HG03045 (cell line): ENCODE measurements around the gene ELOB.

Source experiments
- ATAC-seq: cut with Tn5 transposase; IDR thresholded peaks from one replicate; pipeline ENCODE4 v1.9.1; 2021; ENCODE audit warnings: mild to moderate bottlenecking, moderate library complexity; ENCODE audit not compliant: unreplicated experiment

Gene ELOB

DNA sequence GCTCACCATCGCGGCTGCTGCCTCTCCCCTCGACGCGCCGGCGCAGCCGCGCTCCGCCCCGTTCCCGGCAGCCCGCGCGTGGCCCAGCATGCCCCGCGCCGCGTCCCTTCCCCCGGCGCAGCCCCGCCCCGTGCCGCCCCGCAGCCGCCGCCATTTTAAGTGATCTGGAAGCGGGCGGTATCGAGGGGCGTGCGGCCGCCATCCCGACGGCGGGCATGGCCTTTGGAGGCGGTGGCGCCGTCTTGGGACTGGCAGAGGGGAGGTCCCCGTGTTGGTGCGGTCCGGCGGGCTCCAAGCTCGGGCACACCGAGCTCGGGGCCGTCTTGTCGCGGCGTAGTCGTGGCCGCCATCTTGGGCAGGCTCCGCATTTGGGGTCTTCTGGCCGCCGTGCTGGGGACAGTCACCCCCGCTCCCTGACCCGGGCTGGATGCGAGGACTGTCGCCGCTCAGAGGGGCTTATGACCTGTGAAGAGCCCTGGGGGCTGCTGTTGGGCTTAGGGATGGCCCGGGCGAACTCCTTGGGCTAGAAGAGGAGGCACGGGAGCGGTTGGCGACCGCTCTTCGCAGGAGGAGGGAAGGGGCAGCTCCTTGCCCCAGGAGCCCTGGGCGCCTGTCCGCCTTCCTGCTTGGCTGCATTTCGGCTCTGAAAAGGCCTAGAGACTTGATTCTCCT lies at the start of gene ELOB:
TSS of gene ELOB (minus strand) at position 50 of the 672 bp plus-strand sequence. CDS start at position 9, 41 bp downstream.
- ATAC-seq, result peak; percentile 71

DNA sequence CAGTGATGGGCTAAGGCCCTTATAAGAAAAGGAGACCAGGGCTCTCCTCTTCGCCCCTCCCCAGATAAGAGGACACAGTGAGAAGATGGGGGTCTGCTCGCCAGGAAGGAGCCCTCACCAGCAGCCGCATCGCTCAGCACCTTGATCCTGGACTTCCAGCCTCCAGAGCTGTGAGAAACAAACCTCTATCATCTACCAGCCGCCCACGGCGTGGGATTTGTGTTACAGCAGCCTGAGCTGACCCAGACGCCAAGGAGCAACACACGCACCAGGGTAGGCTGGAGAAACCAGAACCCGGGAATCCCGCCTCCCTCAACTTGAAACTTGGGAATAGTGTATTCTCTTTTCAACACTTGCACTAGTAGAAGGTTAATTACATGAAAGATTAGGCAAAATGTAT lies 48.8 kb upstream of the ELOB start:
- no peak for ATAC-seq

DNA sequence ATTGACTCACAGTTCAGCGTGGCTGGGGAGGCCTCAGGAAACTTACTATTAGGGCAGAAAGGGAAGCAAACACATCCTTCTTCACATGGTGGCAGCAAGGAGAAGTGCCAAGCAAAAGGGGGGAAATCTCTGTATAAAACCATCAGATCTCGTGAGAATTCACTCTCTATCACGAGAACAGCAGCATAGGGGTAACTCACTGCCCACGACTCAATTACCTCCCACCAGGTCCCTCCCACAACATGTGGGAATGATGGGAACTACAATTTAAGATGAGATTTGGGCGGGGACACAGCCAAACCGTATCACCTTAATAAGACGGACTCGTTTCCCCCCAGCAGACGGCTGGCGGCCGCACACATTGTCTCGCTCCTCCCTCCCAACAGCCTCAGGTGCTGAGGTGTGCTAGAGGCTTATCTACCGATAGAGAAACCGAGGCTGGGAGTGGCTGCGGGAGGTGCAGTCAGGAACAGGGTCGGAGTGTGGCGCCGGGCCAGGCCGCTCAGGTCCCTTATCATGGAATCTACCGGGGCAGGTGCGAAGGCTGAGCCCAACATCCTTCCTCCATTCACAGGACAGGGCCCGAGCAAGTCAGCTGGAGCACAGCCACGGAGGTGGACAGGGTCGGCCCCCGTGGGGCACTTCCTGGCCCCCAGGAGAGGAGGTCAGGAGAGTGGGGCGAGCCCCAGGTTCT lies 48.1 kb upstream of the ELOB start:
- ATAC-seq, result no peak

- ATAC-seq, result no peak
These were observed 47.5 kb upstream of the ELOB start for GRCh38 chr16:2824626-2825025.

GRCh38 chr16:2822496-2822895 lies 45.4 kb upstream of the ELOB start:
- ATAC-seq, result no peak

DNA sequence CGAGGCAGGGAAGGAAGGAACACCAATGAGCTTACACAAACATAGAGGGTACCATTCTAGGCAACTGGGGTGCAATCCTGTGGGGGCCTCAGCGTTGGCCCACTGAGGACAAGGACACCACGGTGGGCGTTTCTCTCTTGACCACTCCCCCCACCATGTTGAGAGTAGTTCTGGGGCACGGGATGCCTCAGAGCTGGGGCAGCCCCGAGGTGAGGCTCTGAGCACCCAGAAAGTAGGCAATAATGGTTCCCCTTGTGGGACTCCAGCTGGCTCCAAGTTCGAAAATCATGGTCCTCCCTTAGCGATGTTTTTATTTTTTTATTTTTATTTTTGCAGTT lies 45.0 kb upstream of the ELOB start:
- no peak for ATAC-seq

GRCh38 chr16:2821487-2822157 lies 44.5 kb upstream of the ELOB start:
- ATAC-seq, result no peak

DNA sequence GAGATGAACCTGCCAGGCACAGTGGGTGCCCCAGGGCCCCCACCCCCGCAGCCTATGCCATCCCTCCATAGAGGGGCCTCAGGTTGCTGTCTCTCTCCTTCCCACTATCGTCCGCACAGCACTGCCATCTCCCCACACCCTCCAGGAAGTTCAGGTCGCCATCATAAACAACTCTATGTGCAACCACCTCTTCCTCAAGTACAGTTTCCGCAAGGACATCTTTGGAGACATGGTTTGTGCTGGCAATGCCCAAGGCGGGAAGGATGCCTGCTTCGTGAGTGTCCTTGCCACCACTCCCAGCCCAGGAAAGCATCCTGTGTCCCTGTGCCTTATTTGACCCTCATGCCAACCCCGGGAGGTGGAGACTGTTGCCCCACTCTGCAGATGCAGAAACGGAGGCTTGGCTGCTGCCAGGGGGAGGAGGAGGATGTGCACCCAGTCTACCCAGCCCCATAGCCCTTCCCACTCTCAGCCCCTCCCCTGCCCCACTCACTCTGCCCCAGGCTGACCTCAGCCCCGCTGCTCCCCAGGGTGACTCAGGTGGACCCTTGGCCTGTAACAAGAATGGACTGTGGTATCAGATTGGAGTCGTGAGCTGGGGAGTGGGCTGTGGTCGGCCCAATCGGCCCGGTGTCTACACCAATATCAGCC lies 43.9 kb upstream of the ELOB start:
- no peak for ATAC-seq

GRCh38 chr16:2819939-2820835 lies 43.1 kb upstream of the ELOB start:
- ATAC-seq, result no peak

DNA sequence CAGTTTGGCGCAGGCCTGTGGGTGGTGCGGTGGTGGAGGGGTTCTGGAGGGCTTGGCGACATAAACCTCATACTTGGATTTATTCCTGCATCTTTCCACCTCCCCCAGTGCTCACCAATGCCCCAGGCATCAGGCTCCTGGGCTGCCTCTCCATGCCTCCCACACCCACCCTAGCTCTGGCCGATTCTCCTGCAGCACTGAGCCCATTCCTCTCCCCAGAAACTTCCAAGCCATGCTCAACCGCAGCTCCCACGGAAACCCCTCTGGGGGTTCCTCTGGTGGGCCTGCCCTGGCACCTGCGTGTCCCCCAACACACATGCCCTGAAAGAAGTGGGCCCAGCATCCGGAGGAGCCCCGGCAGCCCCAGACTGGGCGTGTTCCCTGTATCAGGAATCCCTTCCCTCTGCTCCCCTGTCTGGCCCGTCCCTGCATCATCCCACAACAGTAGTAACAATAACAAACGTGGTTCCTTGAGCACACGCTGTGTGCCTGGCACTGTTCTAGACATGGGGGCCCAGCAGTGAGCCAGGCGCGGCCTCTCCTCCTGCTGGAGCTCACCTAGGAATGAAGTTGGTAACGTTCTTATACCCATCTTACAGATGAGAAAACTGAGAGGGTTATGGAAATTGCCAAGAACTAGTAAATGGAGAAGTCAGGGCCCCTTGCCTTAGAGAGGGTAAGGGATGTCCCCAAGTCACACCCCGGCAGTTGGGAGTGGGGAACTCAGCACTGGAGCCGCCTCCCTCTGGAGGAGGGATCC lies 42.3 kb upstream of the ELOB start:
- ATAC-seq, result no peak

- no peak for ATAC-seq
These were observed 41.3 kb upstream of the ELOB start for GRCh38 chr16:2818272-2818876.

- ATAC-seq, result no peak
These were observed 40.5 kb upstream of the ELOB start for GRCh38 chr16:2817340-2818271.

DNA sequence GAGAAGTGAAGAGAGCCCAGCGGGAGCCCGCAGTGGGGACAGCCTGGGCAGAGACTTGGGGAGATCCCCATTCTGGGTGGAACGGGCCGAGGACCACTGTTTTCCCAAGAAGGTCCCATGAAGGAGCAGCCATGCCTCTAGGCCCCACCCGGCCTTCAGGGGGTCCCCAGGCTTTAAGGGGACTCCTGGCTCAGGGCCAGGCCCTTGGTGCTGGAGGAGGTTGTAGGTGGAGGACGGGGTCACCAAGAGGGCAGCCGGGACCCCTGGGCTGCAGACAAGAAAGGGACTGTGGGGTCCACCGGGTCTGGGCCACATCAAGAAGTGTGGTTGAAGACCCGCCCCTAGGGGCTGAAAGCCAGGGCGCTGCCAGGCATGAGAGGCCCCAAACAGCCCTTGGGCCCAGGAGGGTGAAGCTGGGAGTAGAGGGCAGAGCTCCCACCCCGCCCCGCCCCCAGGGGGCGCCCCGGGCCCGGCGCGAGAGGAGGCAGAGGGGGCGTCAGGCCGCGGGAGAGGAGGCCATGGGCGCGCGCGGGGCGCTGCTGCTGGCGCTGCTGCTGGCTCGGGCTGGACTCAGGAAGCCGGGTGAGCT lies 39.8 kb upstream of the ELOB start, which contains the start of gene PRSS21:
TSS of gene PRSS21 (plus strand) at position 487 of the 589 bp plus-strand sequence. CDS start at position 519, 32 bp downstream.
- no peak for ATAC-seq

DNA sequence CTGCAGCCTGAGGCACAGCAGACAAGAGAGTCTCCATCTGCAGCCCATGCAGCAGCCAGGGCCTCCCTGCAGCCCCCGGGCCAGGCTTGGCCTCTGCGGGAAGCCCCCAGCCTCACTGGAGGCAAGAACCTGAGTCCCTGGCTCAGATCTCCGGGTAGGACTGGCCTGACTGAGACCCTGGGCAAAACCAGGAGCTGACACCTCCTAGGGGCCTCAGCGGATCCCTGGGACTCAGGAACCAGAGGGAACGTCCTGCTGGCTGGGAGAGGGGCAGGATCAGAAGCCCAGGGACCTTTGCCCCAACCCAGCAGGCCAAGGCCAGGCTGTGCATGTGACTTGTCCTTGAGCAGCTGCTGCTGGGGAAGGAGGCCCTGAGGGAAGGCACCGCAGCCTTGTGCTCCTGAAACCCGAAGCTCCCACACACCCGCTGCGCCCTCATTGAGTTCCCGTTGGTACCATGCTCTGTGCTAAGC lies 38.3 kb upstream of the ELOB start:
- ATAC-seq, result no peak

DNA sequence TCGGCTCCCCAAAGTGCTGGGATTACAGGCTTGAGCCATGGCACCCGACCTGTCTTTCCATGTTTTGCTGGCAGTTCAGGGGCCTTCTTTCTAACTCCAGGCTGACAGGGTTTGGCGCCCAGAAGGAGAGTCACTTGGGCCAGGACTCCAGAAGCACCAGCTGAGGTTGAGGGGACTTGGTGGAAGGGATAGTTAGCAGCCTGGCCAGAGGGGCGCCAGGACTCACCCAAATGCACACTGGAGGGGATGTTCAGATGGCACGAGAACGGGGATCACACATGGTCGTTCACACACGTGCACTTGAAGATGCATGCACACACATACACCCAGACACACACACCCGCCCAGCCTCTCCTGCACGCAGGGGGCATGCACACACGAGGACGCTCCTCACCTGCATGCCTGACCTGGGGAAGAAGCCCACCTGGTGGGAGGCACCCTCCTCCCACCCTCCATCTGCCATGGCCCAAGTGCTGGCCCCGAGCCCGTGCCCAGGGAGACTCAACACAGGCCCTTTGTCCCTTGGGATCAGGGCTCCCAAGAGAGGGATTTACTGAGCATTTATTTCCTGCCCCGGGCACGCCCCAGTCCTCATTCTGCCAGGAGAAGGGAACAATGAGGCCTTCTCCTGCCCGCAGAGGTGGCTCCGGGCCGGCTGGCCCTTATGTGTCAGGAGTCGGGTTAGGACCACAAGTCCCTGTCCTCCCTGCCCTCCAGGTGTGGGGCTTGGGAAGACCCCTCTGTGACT lies 37.6 kb upstream of the ELOB start:
- no peak for ATAC-seq

DNA sequence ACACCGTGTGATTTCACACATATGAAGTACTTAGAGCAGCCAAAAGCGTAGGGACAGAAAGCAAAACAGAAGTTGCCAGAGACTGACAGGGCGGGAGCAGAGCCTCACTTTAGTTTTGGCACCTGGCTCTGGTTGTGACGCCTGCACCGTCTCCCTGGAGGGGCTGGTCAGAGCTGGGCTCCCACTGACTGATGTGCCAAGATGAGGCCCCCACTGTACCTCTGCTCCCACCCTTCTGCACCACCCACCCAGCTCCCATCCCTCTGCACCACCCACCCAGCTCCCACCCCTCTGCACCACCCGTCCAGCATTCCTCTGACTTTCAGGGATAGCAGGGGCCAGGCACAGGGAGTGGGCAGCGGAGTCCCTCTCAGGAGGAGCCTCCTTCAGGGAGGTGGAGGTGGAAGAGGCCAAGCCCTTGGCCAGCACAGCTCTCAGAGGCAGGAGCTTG lies 36.7 kb upstream of the ELOB start:
- no peak for ATAC-seq
